CD4-positive, CD25-positive, alpha-beta regulatory T cell (primary cell): ENCODE results near the gene CDC40. TPM values are rescaled to one million over a fixed set of nuclear protein-coding genes. Genes with fewer than 3 reads are reported as not detected.
"Not testable (repeated sequence)": the region's sequence is repeated elsewhere in the genome, so short reads cannot be mapped to it uniquely, and the experiment has no call there.

Experiments used
- ATAC-seq, 2 donors: fragments of 150-1000 bp; cut with Tn5 transposase; one replicate each; pipeline ENCODE4 v1.10.0; 2021; ENCODE audit warnings: low read depth in 2 of 2, moderate number of reproducible peaks in 2 of 2, moderate library complexity in 1 of 2
- DNase-seq, 3 donors: peaks; one replicate each; pipeline versions ENCODE4 v3.0.0 to v3.0.0-alpha.2; 2012 to 2022; ENCODE audit warnings: mixed read lengths in 1 of 3
- H3K27ac ChIP-seq: one replicate; pipeline ENCODE4 v1.7.0; 2013; ENCODE audit warnings: mild to moderate bottlenecking, low read length; ENCODE audit not compliant: insufficient read depth, poor library complexity, severe bottlenecking
- H3K27me3 ChIP-seq: one replicate; pipeline ENCODE4 v1.7.0; 2013; ENCODE audit warnings: low read length; ENCODE audit not compliant: control insufficient read depth, insufficient read depth
- H3K36me3 ChIP-seq: one replicate; pipeline ENCODE4 v1.7.0; 2013; ENCODE audit warnings: mild to moderate bottlenecking, low read length, moderate library complexity; ENCODE audit not compliant: control insufficient read depth, insufficient read depth
- H3K4me1 ChIP-seq: 2 replicates; pipeline ENCODE4 v1.7.0; 2013; ENCODE audit warnings: mild to moderate bottlenecking, low read length; ENCODE audit not compliant: insufficient read depth, control insufficient read depth, poor library complexity, severe bottlenecking
- H3K4me3 ChIP-seq: one replicate; pipeline ENCODE4 v1.7.0; 2013; ENCODE audit warnings: low read depth, mild to moderate bottlenecking, low read length, moderate library complexity
- H3K9me3 ChIP-seq, 2 experiments: 1 replicate in 1 of 2; 2 replicates in 1 of 2; pipeline ENCODE4 v1.7.0; 2013; ENCODE audit warnings: low read length in 2 of 2, mild to moderate bottlenecking in 1 of 2, moderate library complexity in 1 of 2; ENCODE audit not compliant: control insufficient read depth in 2 of 2
- H3K27ac Mint-ChIP-seq, 3 donors: one replicate each; pipeline ENCODE4 v1.8.0; 2020 to 2022; ENCODE audit warnings: mild to moderate bottlenecking in 3 of 3, mixed read lengths in 3 of 3, moderate library complexity in 2 of 3
- H3K27me3 Mint-ChIP-seq: one replicate; pipeline ENCODE4 v1.8.0; 2022; ENCODE audit warnings: mild to moderate bottlenecking, mixed read lengths
- H3K36me3 Mint-ChIP-seq: one replicate; pipeline ENCODE4 v1.8.0; 2020; ENCODE audit warnings: mixed read lengths
- H3K4me1 Mint-ChIP-seq, 4 donors: one replicate each; pipeline ENCODE4 v1.8.0; 2020 to 2022; ENCODE audit warnings: mixed read lengths in 4 of 4, mild to moderate bottlenecking in 1 of 4
- H3K4me3 Mint-ChIP-seq, 4 donors: one replicate each; pipeline ENCODE4 v1.8.0; 2020 to 2022; ENCODE audit warnings: mild to moderate bottlenecking in 4 of 4, mixed read lengths in 4 of 4, moderate library complexity in 3 of 4
- H3K9me3 Mint-ChIP-seq, 7 donors: one replicate each; pipeline ENCODE4 v1.8.0; 2020 to 2022; ENCODE audit warnings: mixed read lengths in 7 of 7, mild to moderate bottlenecking in 3 of 7, moderate library complexity in 2 of 7
- polyA plus RNA-seq, 4 donors: library from polyadenylated mRNA; unstranded; fragments of 300-500 nt; fragmentation: Illumina TruSeq; gene quantifications; one replicate each; pipeline ENCODE4 v1.2.3, GENCODE V29; 2021
- total RNA-seq: library from RNA; stranded (reverse); gene quantifications from one replicate; pipeline ENCODE4 v1.2.3, GENCODE V29; 2022

Gene CDC40
- total and polyA plus RNA-seq, 5 donors from 2014 or later: 21.9 to 34.5 (median 25.5) TPM

DNA sequence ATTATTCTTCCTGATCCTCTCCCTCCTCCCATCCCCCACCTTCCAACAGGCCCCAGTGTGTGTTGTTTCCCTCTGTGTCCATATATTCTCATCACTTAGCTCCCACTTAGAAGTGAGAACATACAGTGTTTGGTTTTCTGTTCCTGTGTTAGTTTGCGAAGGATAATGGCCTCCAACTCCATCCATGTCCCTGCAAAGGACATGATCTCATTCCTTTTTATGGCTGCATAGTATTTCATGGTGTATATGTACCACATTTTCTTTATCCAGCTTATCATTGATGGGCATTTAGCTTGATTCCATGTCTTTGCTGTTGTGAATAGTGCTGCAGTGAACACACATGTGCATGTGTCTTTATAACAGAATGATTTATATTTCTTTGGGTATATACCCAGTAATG is 55.8 kb downstream of the CDC40 start:
- not testable (repeated sequence) for H3K4me3 ChIP-seq, H3K27me3 ChIP-seq, H3K4me1 ChIP-seq, ATAC-seq, DNase-seq, H3K9me3 ChIP-seq, H3K27me3 Mint-ChIP-seq, H3K36me3 ChIP-seq, H3K27ac ChIP-seq, H3K9me3 Mint-ChIP-seq
- H3K4me1 Mint-ChIP-seq: peaks cover 0 to 14% (median 6%) of the 10 kb centered on the region in 4 donors
- peaks cover 28% of the 10 kb centered on the region for H3K36me3 Mint-ChIP-seq
- peak overlapping the region in 1 of 3 donors; percentile 36 for H3K27ac Mint-ChIP-seq
- H3K4me3 Mint-ChIP-seq: peak overlapping the region in 1 of 4 donors; percentile 59

- H3K4me3 ChIP-seq: no peak overlapping the region
- no peaks in the 10 kb centered on the region for H3K4me1 ChIP-seq
- no peak overlapping the region for H3K27ac ChIP-seq
- DNase-seq: no peak
- Mint-ChIP-seq H3K36me3 (peaks cover 19% of the 10 kb centered on the region), H3K9me3 (peaks cover 0 to 2% (median 0%) of the 10 kb centered on the region in 7 donors), H3K4me3 (no peak overlapping the region), H3K27me3 (no peaks in the 10 kb centered on the region), H3K27ac (no peak overlapping the region), H3K4me1 (peaks cover 0 to 1% (median 0%) of the 10 kb centered on the region in 4 donors)
- ATAC-seq: no peak
- no peaks in the 10 kb centered on the region for H3K27me3 ChIP-seq
- no peaks in the 10 kb centered on the region for H3K36me3 ChIP-seq
- H3K9me3 ChIP-seq: no peaks in the 10 kb centered on the region
These were observed 59.5 kb downstream of the CDC40 start for GRCh38 chr6:110239526-110240274.

DNA sequence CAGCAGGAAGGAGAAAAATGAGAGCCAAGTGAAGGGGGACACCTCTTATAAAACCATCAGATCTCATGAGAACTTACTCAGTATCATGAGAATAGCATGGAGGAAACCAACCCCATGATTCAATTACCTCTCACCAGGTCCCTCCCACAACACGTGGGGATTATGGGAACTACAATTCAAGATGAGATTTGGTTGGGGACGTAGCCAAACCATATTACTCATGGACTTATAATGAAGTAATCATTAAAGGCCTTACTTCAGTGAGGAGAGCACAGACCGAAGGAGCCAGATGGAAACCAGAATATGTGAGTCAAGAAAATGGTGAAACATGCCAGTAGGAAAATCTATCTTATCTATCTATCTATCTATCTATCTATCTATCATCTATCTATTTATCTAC is 64.4 kb downstream of the CDC40 start:
- not testable (repeated sequence) for H3K36me3 ChIP-seq, H3K27me3 Mint-ChIP-seq, H3K4me3 Mint-ChIP-seq, H3K27me3 ChIP-seq, H3K4me1 Mint-ChIP-seq, H3K27ac ChIP-seq, ATAC-seq, DNase-seq, H3K36me3 Mint-ChIP-seq, H3K4me3 ChIP-seq, H3K9me3 ChIP-seq, H3K9me3 Mint-ChIP-seq, H3K27ac Mint-ChIP-seq, H3K4me1 ChIP-seq

- H3K4me1 Mint-ChIP-seq: no peaks in the 10 kb centered on the region
- DNase-seq (no peak), ATAC-seq (no peak)
- H3K4me3 Mint-ChIP-seq: no peak overlapping the region
- Histone ChIP-seq H3K36me3 (no peaks in the 10 kb centered on the region), H3K4me1 (no peaks in the 10 kb centered on the region), H3K9me3 (no peaks in the 10 kb centered on the region), H3K27ac (no peak overlapping the region), H3K4me3 (no peak overlapping the region), H3K27me3 (no peaks in the 10 kb centered on the region)
- H3K27ac Mint-ChIP-seq: no peak overlapping the region
- H3K27me3 Mint-ChIP-seq: no peaks in the 10 kb centered on the region
- H3K36me3 Mint-ChIP-seq: peaks cover 5% of the 10 kb centered on the region
- H3K9me3 Mint-ChIP-seq: peaks cover 0 to 2% (median 0%) of the 10 kb centered on the region in 7 donors
These were observed 66.2 kb downstream of the CDC40 start for GRCh38 chr6:110246378-110246777.

- Mint-ChIP-seq H3K27me3 (no peaks in the 10 kb centered on the region), H3K4me3 (no peak overlapping the region), H3K4me1 (no peaks in the 10 kb centered on the region), H3K36me3 (peaks cover 5% of the 10 kb centered on the region), H3K9me3 (peaks cover 0 to 5% (median 0%) of the 10 kb centered on the region in 7 donors), H3K27ac (no peak overlapping the region)
- no peaks in the 10 kb centered on the region for H3K9me3 ChIP-seq
- H3K27ac ChIP-seq: no peak overlapping the region
- H3K36me3 ChIP-seq: no peaks in the 10 kb centered on the region
- H3K4me3 ChIP-seq: no peak overlapping the region
- H3K4me1 ChIP-seq: no peaks in the 10 kb centered on the region
- no peak for ATAC-seq
- H3K27me3 ChIP-seq: no peaks in the 10 kb centered on the region
- DNase-seq: no peak
These were observed 66.8 kb downstream of the CDC40 start for GRCh38 chr6:110246900-110247546.

GRCh38 chr6:110250058-110250457 is 69.8 kb downstream of the CDC40 start:
- no peaks in the 10 kb centered on the region for H3K4me1 ChIP-seq
- H3K27me3 Mint-ChIP-seq: no peaks in the 10 kb centered on the region
- peaks cover 0 to 9% (median 3%) of the 10 kb centered on the region in 7 donors for H3K9me3 Mint-ChIP-seq
- H3K36me3 ChIP-seq: no peaks in the 10 kb centered on the region
- H3K9me3 ChIP-seq: no peaks in the 10 kb centered on the region
- no peak overlapping the region for H3K4me3 ChIP-seq
- no peak for DNase-seq
- H3K27ac Mint-ChIP-seq: no peak overlapping the region
- H3K27me3 ChIP-seq: no peaks in the 10 kb centered on the region
- no peak for ATAC-seq
- no peaks in the 10 kb centered on the region for H3K4me1 Mint-ChIP-seq
- H3K4me3 Mint-ChIP-seq: no peak overlapping the region
- H3K36me3 Mint-ChIP-seq: peaks cover 5% of the 10 kb centered on the region
- H3K27ac ChIP-seq: no peak overlapping the region

DNA sequence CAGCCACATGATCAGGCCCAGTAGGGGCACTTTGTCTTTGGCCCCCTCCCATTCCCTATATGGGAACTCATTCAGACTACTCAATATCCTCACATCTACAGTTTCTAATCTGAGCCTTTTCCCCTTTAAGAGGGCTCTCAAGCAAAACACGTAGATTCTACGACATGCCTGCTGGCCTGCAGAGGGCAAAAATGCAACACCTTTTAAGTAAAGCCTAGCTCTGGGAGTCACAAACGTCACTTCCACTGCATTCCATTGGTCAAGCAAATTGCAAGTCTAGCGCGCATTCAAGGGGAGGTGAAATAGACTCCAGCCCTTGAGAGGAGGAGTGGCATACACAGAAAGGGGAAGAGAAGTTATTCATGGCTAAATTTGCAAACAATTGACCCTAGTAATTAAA is 70.6 kb downstream of the CDC40 start:
- Mint-ChIP-seq H3K9me3 (peaks cover 0 to 9% (median 3%) of the 10 kb centered on the region in 7 donors), H3K27me3 (no peaks in the 10 kb centered on the region), H3K4me3 (no peak overlapping the region), H3K27ac (no peak overlapping the region), H3K4me1 (no peaks in the 10 kb centered on the region), H3K36me3 (peaks cover 5% of the 10 kb centered on the region)
- Histone ChIP-seq H3K4me1 (no peaks in the 10 kb centered on the region), H3K4me3 (no peak overlapping the region), H3K27me3 (no peaks in the 10 kb centered on the region), H3K9me3 (no peaks in the 10 kb centered on the region), H3K36me3 (no peaks in the 10 kb centered on the region), H3K27ac (no peak overlapping the region)
- DNase-seq (no peak), ATAC-seq (no peak)
